HCT116 (cell line): ENCODE data around the gene MTM1. TPM values are rescaled to one million over a fixed set of nuclear protein-coding genes. Genes with fewer than 3 reads are reported as not detected.

Experiments
- ATAC-seq: fragments of 200-7000 bp; cut with Tn5 transposase; 2 replicates; pipeline ENCODE4 v1.9.1; 2020; ENCODE audit warnings: mild to moderate bottlenecking, moderate library complexity
- BruUV-seq: library from RNA; stranded (reverse); fragments of 400-500 nt; replicated peaks from 2 replicates; lab custom pipeline; 2021; lab: Mats Ljungman, UMichigan
- CTCF ChIA-PET: fragments of 300-600 bp; sonication (Branson Sonifier 250); formaldehyde crosslinking; loops from one replicate; lab custom pipeline; 2021; ENCODE audit warnings: antibody characterized with exemption; lab: Charles Lee
- POLR2A ChIA-PET: fragments of 300-600, 350-600 bp; sonication (Branson Sonifier 250); formaldehyde crosslinking; loops from one replicate; lab custom pipeline; 2021; ENCODE audit warnings: antibody characterized with exemption; lab: Charles Lee
- RAD21 ChIA-PET, 2 experiments: fragments of 300-600 bp; sonication (Branson Sonifier 250); formaldehyde crosslinking; loops; one replicate each; lab custom pipeline; 2023; ENCODE audit warnings: low total read pairs in 2 of 2; ENCODE audit not compliant: uncharacterized antibody in 2 of 2, unreplicated experiment in 2 of 2, low non-redundant PET in 1 of 2; lab: Charles Lee
- DNase-seq: peaks from one replicate; pipeline ENCODE4 v3.0.0-alpha.2; 2010; ENCODE audit warnings: low read depth, low spot score
- H2AFZ ChIP-seq: fragments of 200-600 bp; shearing (Covaris generic), sonication (generic); 2 replicates; pipeline ENCODE4 v1.6.1; 2017; ENCODE audit warnings: low read depth, mixed run types, mixed read lengths, antibody characterized with exemption, low read length; ENCODE audit not compliant: poor library complexity, severe bottlenecking
- H3K27ac ChIP-seq: 2 replicates; pipeline ENCODE4 v1.5.1; 2012; ENCODE audit warnings: low read depth, low read length
- H3K27me3 ChIP-seq: fragments of 200-600 bp; sonication (generic); 2 replicates; pipeline ENCODE4 v1.6.1; 2016; ENCODE audit warnings: mixed run types, low read length, mixed read lengths; ENCODE audit not compliant: insufficient read depth
- H3K36me3 ChIP-seq, 2 experiments: fragments of 200-500 bp in 1 of 2; fragments of 200-600 bp in 1 of 2; sonication (Bioruptor generic) in 1 of 2; sonication (generic) in 1 of 2; 2 replicates each; pipeline versions ENCODE4 v1.5.1 to v1.6.1; 2014 to 2016; ENCODE audit warnings: low read length in 2 of 2, inconsistent platforms in 1 of 2, mixed read lengths in 1 of 2, mixed run types in 1 of 2; ENCODE audit not compliant: insufficient read depth in 2 of 2, control insufficient read depth in 1 of 2
- H3K4me1 ChIP-seq, 2 experiments: fragments of 200-600 bp in 1 of 2; sonication (generic) in 1 of 2; 2 replicates each; pipeline versions ENCODE4 v1.5.1 to v1.6.1; 2012 to 2017; ENCODE audit warnings: low read length in 2 of 2, inconsistent platforms in 1 of 2, mild to moderate bottlenecking in 1 of 2, mixed read lengths in 1 of 2, mixed run types in 1 of 2, moderate library complexity in 1 of 2; ENCODE audit not compliant: insufficient read depth in 2 of 2, control insufficient read depth in 1 of 2
- H3K4me2 ChIP-seq: fragments of 200-600 bp; sonication (generic); 2 replicates; pipeline ENCODE4 v1.6.1; 2017; ENCODE audit warnings: mixed run types, low read length, mixed read lengths
- H3K4me3 ChIP-seq, 2 experiments: fragments of 200-600 bp in 1 of 2; sonication (generic) in 1 of 2; replicated peaks in 1 of 2; 2 replicates each; pipeline ENCODE4 v1.5.1; 2011 to 2016; ENCODE audit warnings: low read length in 2 of 2, control low read depth in 1 of 2, low read depth in 1 of 2, mild to moderate bottlenecking in 1 of 2, mixed read lengths in 1 of 2, mixed run types in 1 of 2
- H3K79me2 ChIP-seq: fragments of 200-600 bp; sonication (generic); 2 replicates; pipeline ENCODE4 v1.6.1; 2017; ENCODE audit warnings: mild to moderate bottlenecking, mixed run types, low read length, moderate library complexity, mixed read lengths; ENCODE audit not compliant: insufficient read depth
- H3K9ac ChIP-seq: fragments of 200-600 bp; sonication (generic); 2 replicates; pipeline ENCODE4 v1.6.1; 2016; ENCODE audit warnings: low read length, mixed read lengths
- H3K9me2 ChIP-seq: fragments of 200-600 bp; sonication (generic), shearing (Covaris generic); 2 replicates; pipeline ENCODE4 v1.6.1; 2017; ENCODE audit warnings: mixed run types, mild to moderate bottlenecking, moderate library complexity; ENCODE audit not compliant: insufficient read depth
- H3K9me3 ChIP-seq, 2 experiments: fragments of 200-500 bp in 1 of 2; fragments of 200-600 bp in 1 of 2; sonication (Bioruptor generic) in 1 of 2; sonication (generic) in 1 of 2; 2 replicates each; pipeline ENCODE4 v1.6.1; 2014 to 2017; ENCODE audit warnings: low read length in 2 of 2, mixed read lengths in 2 of 2, inconsistent platforms in 1 of 2, low read depth in 1 of 2, mild to moderate bottlenecking in 1 of 2, mixed run types in 1 of 2, moderate library complexity in 1 of 2; ENCODE audit not compliant: control insufficient read depth in 1 of 2, insufficient read depth in 1 of 2
- H4K20me1 ChIP-seq: fragments of 200-600 bp; sonication (generic), shearing (Covaris generic); 2 replicates; pipeline ENCODE4 v1.6.1; 2017; ENCODE audit warnings: mixed run types, mild to moderate bottlenecking, moderate library complexity; ENCODE audit not compliant: insufficient read depth
- ATF3 ChIP-seq: IDR thresholded peaks from 2 replicates; pipeline ENCODE4 v1.6.1; 2012
- CBX3 ChIP-seq: IDR thresholded peaks from 2 replicates; pipeline ENCODE4 v1.6.1; 2012; ENCODE audit warnings: low read depth
- CEBPB ChIP-seq: IDR thresholded peaks from 2 replicates; pipeline ENCODE4 v1.6.1; 2012; ENCODE audit warnings: low read depth
- ELF1 ChIP-seq: IDR thresholded peaks from 2 replicates; pipeline ENCODE4 v1.6.1; 2012; ENCODE audit warnings: low read depth, borderline replicate concordance
- EZH2 ChIP-seq: fragments of 200-600 bp; sonication (generic); IDR thresholded peaks from 2 replicates; pipeline ENCODE4 v1.6.1; 2017; ENCODE audit warnings: antibody characterized with exemption, mixed run types
- EZH2phosphoT487 ChIP-seq: fragments of 200-600 bp; IDR thresholded peaks from 2 replicates; pipeline ENCODE4 v1.6.1; 2018; ENCODE audit warnings: antibody characterized with exemption, borderline replicate concordance
- FOSL1 ChIP-seq: IDR thresholded peaks from 2 replicates; pipeline ENCODE4 v1.6.1; 2012; ENCODE audit warnings: low read depth
- JUND ChIP-seq: IDR thresholded peaks from 2 replicates; pipeline ENCODE4 v1.6.1; 2012
- MAX ChIP-seq: IDR thresholded peaks from 2 replicates; pipeline ENCODE4 v1.6.1; 2012
- POLR2A ChIP-seq: IDR thresholded peaks from 2 replicates; pipeline ENCODE4 v1.7.0; 2011; ENCODE audit warnings: borderline replicate concordance; ENCODE audit not compliant: insufficient read depth, insufficient read length; ENCODE audit errors: extremely low read depth
- POLR2AphosphoS5 ChIP-seq: IDR thresholded peaks from 2 replicates; pipeline ENCODE4 v1.6.1; 2011; ENCODE audit warnings: mild to moderate bottlenecking, low read depth, low read length, moderate library complexity
- REST ChIP-seq: IDR thresholded peaks from 2 replicates; pipeline ENCODE4 v1.6.1; 2012; ENCODE audit warnings: low read depth
- SIN3A ChIP-seq: IDR thresholded peaks from 2 replicates; pipeline ENCODE4 v1.6.1; 2012; ENCODE audit warnings: low read depth
- SP1 ChIP-seq: IDR thresholded peaks from 2 replicates; pipeline ENCODE4 v1.6.1; 2012; ENCODE audit warnings: low read depth
- YY1 ChIP-seq: IDR thresholded peaks from 2 replicates; pipeline ENCODE4 v1.6.1; 2011; ENCODE audit warnings: low read length, low read depth, moderate library complexity, mild to moderate bottlenecking; ENCODE audit not compliant: insufficient replicate concordance; ENCODE audit errors: extremely low read depth
- ZBTB33 ChIP-seq: IDR thresholded peaks from 2 replicates; pipeline ENCODE4 v1.6.1; 2011; ENCODE audit warnings: mild to moderate bottlenecking, low read length, moderate library complexity; ENCODE audit not compliant: insufficient replicate concordance; ENCODE audit errors: extremely low read depth
- ZFX ChIP-seq: fragments of 450-650 bp; IDR thresholded peaks from 2 replicates; pipeline ENCODE4 v1.6.1; 2017
- ZNF274 ChIP-seq: fragments of 200-500 bp; sonication (Bioruptor generic); IDR thresholded peaks from 2 replicates; pipeline ENCODE4 v1.6.1; 2014; ENCODE audit warnings: mild to moderate bottlenecking, low read depth, low read length, inconsistent platforms
- intact Hi-C: fragments of 100-400 bp; cut with micrococcal nuclease; formaldehyde crosslinking; loops from 2 replicates; pipeline ENCODE4 v1.10.0; 2022
- total RNA-seq: library from RNA; stranded (reverse); gene quantifications from one replicate; pipeline ENCODE4 v1.2.1, GENCODE V29; 2021; ENCODE audit not compliant: unreplicated experiment

MTM1 gene
- total RNA-seq, 1 experiment from 2014 or later = 6.5 TPM

- CTCF ChIA-PET = no interaction called here
Observed at GRCh38 chrX:150625097-150625496, 56.7 kb downstream of the MTM1 start.

GRCh38 chrX:150625875-150626274, 57.5 kb downstream of the MTM1 start:
- ChIA-PET RAD21 (no interaction called here), POLR2A (no interaction called here), CTCF (no interaction called here)
- H3K4me3 ChIP-seq = no peak overlapping the region
- DNase-seq = no peak
- H3K4me1 ChIP-seq = no peaks in the 10 kb centered on the region
- H3K9me3 ChIP-seq = no peaks in the 10 kb centered on the region
- H3K4me2 ChIP-seq = no peak overlapping the region
- no peaks in the 10 kb centered on the region for H3K79me2 ChIP-seq
- no peaks in the 10 kb centered on the region for H3K27me3 ChIP-seq
- no peak overlapping the region for H3K27ac ChIP-seq
- no peak for TF ChIP-seq ZBTB33
- TF ChIP-seq CEBPB = no peak
- TF ChIP-seq ZNF274 = no peak
- TF ChIP-seq ZFX = no peak
- TF ChIP-seq CBX3 = no peak
- TF ChIP-seq EZH2phosphoT487 = no peak
- TF ChIP-seq FOSL1 = no peak
- no peak for TF ChIP-seq MAX
- TF ChIP-seq SP1 = no peak
- no peak for TF ChIP-seq SIN3A
- TF ChIP-seq JUND = no peak
- TF ChIP-seq YY1 = no peak
- TF ChIP-seq ELF1 = no peak
- no peak for TF ChIP-seq EZH2
- no peak for TF ChIP-seq REST
- TF ChIP-seq ATF3 = no peak
- H3K9ac ChIP-seq = no peak overlapping the region
- H2AFZ ChIP-seq = no peak overlapping the region
- intact Hi-C loops = no loop called here
- ATAC-seq = no peak
- BruUV-seq = no TSS peak
- no peaks in the 10 kb centered on the region for H3K36me3 ChIP-seq
- H3K9me2 ChIP-seq = no peaks in the 10 kb centered on the region
- H4K20me1 ChIP-seq = no peaks in the 10 kb centered on the region

More at GRCh38 chrX:150625097-150625496, 56.7 kb downstream of the MTM1 start:
- no peak overlapping the region for H3K4me3 ChIP-seq
- ChIA-PET RAD21 (no interaction called here), POLR2A (no interaction called here)
- H3K9me3 ChIP-seq = no peaks in the 10 kb centered on the region
- H2AFZ ChIP-seq = no peak overlapping the region
- no peak overlapping the region for H3K27ac ChIP-seq
- H3K9ac ChIP-seq = no peak overlapping the region
- TF ChIP-seq SIN3A = no peak
- no peak for TF ChIP-seq POLR2AphosphoS5
- TF ChIP-seq POLR2A = no peak
- no peak for TF ChIP-seq FOSL1
- H3K4me1 ChIP-seq = no peaks in the 10 kb centered on the region
- no peaks in the 10 kb centered on the region for H3K9me2 ChIP-seq
- H3K27me3 ChIP-seq = no peaks in the 10 kb centered on the region
- H3K36me3 ChIP-seq = no peaks in the 10 kb centered on the region
- no peaks in the 10 kb centered on the region for H3K79me2 ChIP-seq
- no peak overlapping the region for H3K4me2 ChIP-seq
- no peaks in the 10 kb centered on the region for H4K20me1 ChIP-seq
- no peak for ATAC-seq
- intact Hi-C loops = no loop called here
- BruUV-seq = no TSS peak
- no peak for DNase-seq
